Airway epithelial cell (primary cell): Measurements from ENCODE around the gene C2CD4D. TPM values are rescaled to one million over a fixed set of nuclear protein-coding genes. Genes with fewer than 3 reads are reported as not detected.

Experiments used
- total RNA-seq: library from RNA; depleted of rRNA; stranded (reverse); fragments of >200 nt; gene quantifications from 2 replicates; pipeline ENCODE4 v1.2.3, GENCODE V29; 2015

C2CD4D gene
- total RNA-seq = 0.14 TPM in 1 of 2 replicates, not detected in the other

GRCh38 chr1:151839457-151840403 lies at the start of gene C2CD4D:
Gene C2CD4D, minus strand, starts transcription at chr1:151839820. Its CDS starts 831 bp downstream, at chr1:151838989.

GRCh38 chr1:151853411-151853943 lies 13.9 kb upstream of the C2CD4D start, which contains the start of gene THEM5:
Gene THEM5, minus strand, starts transcription at chr1:151853712. Its CDS starts 147 bp downstream, at chr1:151853565.

GRCh38 chr1:151831605-151832004 lies 8.0 kb downstream of the C2CD4D start, which contains the start of gene RORC:
Gene RORC, minus strand, starts transcription at chr1:151831802. Its CDS starts 38 bp downstream, at chr1:151831764.

GRCh38 chr1:151805066-151805820 lies 34.4 kb downstream of the C2CD4D start, which contains the start of gene LINGO4:
Gene LINGO4, minus strand, starts transcription at chr1:151805419. Its CDS starts 2,715 bp downstream, at chr1:151802704.

GRCh38 chr1:151790071-151790939 lies 49.3 kb downstream of the C2CD4D start, which contains the start of gene TDRKH:
Gene TDRKH, minus strand, starts transcription at chr1:151790500. Its CDS starts 7,478 bp downstream, at chr1:151783022.

Other genes with a start within 250 kb of the C2CD4D start
- gene SNX27, start 227.8 kb downstream of the C2CD4D start, total RNA-seq = 10.6 and 16.1 TPM in 2 replicates
- gene CELF3, start 123.0 kb downstream of the C2CD4D start, total RNA-seq = not detected in 2 replicates
- not detected in 2 replicates for gene RIIAD1, start 118.3 kb downstream of the C2CD4D start, total RNA-seq
- 81.1 and 91.5 TPM in 2 replicates for gene MRPL9, start 76.3 kb downstream of the C2CD4D start, total RNA-seq
- gene TDRKH, start 49.3 kb downstream of the C2CD4D start, total RNA-seq = 7.2 and 8.7 TPM in 2 replicates
- gene LINGO4, start 34.4 kb downstream of the C2CD4D start, total RNA-seq = not detected in 2 replicates
- 0.05 and 0.35 TPM in 2 replicates for gene RORC, start 8.0 kb downstream of the C2CD4D start, total RNA-seq
- gene THEM5, start 13.9 kb upstream of the C2CD4D start, total RNA-seq = 0.99 and 2.3 TPM in 2 replicates
- 9.1 and 14.0 TPM in 2 replicates for gene THEM4, start 69.7 kb upstream of the C2CD4D start, total RNA-seq
- gene S100A10, start 154.0 kb upstream of the C2CD4D start, total RNA-seq = 554 and 603 TPM in 2 replicates
- 947 and 1,683 TPM in 2 replicates for gene S100A11, start 197.2 kb upstream of the C2CD4D start, total RNA-seq
- gene TCHHL1, start 249.2 kb upstream of the C2CD4D start, total RNA-seq = not detected in 2 replicates